ENCODE data around the gene CA9. TPM values are rescaled to one million over a fixed set of nuclear protein-coding genes. Genes with fewer than 3 reads are reported as not detected.

CA9 gene
- total RNA-seq, 2 experiments from 2014 or later: 0.21 to 0.85 TPM

- Mint-ChIP-seq H3K4me1 (no peaks in the 10 kb centered on the region), H3K9me3 (ENCODE audit: low read depth) (no peaks in the 10 kb centered on the region), H3K36me3 (peaks cover 62% of the 10 kb centered on the region), H3K27me3 (no peaks in the 10 kb centered on the region), H3K4me3 (no peak overlapping the region), H3K27ac (no peak overlapping the region)
- ATAC-seq (no peak), DNase-seq (no peak)
- CTCF ChIA-PET: interaction anchor here (1.0 to 4.5 kb wide), 2 partner anchors 9 to 23 kb away, joined by 4 to 16 read pairs; no protein-coding TSS in a partner anchor
Measured at GRCh38 chr9:35718721-35719511, 45.2 kb downstream of the CA9 start.

- Mint-ChIP-seq H3K4me1 (no peaks in the 10 kb centered on the region), H3K4me3 (no peak overlapping the region), H3K27ac (no peak overlapping the region), H3K9me3 (ENCODE audit: low read depth) (no peaks in the 10 kb centered on the region), H3K27me3 (no peaks in the 10 kb centered on the region), H3K36me3 (peaks cover 62% of the 10 kb centered on the region)
- DNase-seq: no peak
- no peak for ATAC-seq
- CTCF ChIA-PET: interaction anchor here (1.0 to 4.5 kb wide), 2 partner anchors 9 to 23 kb away, joined by 4 to 16 read pairs; no protein-coding TSS in a partner anchor
Measured at GRCh38 chr9:35719546-35719945, 45.8 kb downstream of the CA9 start.

- Mint-ChIP-seq H3K27ac (no peak overlapping the region), H3K27me3 (no peaks in the 10 kb centered on the region)
Measured at GRCh38 chr9:35723426-35723825, 49.7 kb downstream of the CA9 start.

GRCh38 chr9:35723908-35724307, 50.2 kb downstream of the CA9 start:
- H3K4me1 Mint-ChIP-seq: peaks cover 3% of the 10 kb centered on the region
- no peak overlapping the region for H3K4me3 Mint-ChIP-seq
- H3K27me3 Mint-ChIP-seq: no peaks in the 10 kb centered on the region
- DNase-seq: no peak
- H3K36me3 Mint-ChIP-seq: peaks cover 46% of the 10 kb centered on the region
- ATAC-seq: no peak
- no peaks in the 10 kb centered on the region for H3K9me3 Mint-ChIP-seq (ENCODE audit: low read depth)
- no peak overlapping the region for H3K27ac Mint-ChIP-seq
- CTCF ChIA-PET: no interaction called here

More at GRCh38 chr9:35723426-35723825, 49.7 kb downstream of the CA9 start:
- ATAC-seq (no peak), DNase-seq (no peak)
- no peak overlapping the region for H3K4me3 Mint-ChIP-seq
- H3K36me3 Mint-ChIP-seq: peaks cover 47% of the 10 kb centered on the region
- H3K9me3 Mint-ChIP-seq (ENCODE audit: low read depth): no peaks in the 10 kb centered on the region
- CTCF ChIA-PET: no interaction called here
- peaks cover 3% of the 10 kb centered on the region for H3K4me1 Mint-ChIP-seq

GRCh38 chr9:35725362-35725761, 51.6 kb downstream of the CA9 start:
- Mint-ChIP-seq H3K4me3 (no peak overlapping the region), H3K27ac (no peak overlapping the region), H3K4me1 (peaks cover 3% of the 10 kb centered on the region), H3K36me3 (peaks cover 37% of the 10 kb centered on the region), H3K9me3 (ENCODE audit: low read depth) (no peaks in the 10 kb centered on the region), H3K27me3 (no peaks in the 10 kb centered on the region)
- CTCF ChIA-PET: interaction anchor here (0.8 to 4.8 kb wide), 2 partner anchors 29 to 108 kb away, joined by 3 to 68 read pairs; no protein-coding TSS in a partner anchor
- ATAC-seq (no peak), DNase-seq (no peak)

- H3K36me3 Mint-ChIP-seq: peaks cover 30% of the 10 kb centered on the region
- H3K4me3 Mint-ChIP-seq: no peak overlapping the region
- peak; percentile 75 for DNase-seq
- H3K27ac Mint-ChIP-seq: no peak overlapping the region
- peaks cover 9% of the 10 kb centered on the region for H3K4me1 Mint-ChIP-seq
- CTCF ChIA-PET: interaction anchor here (1.0 to 7.3 kb wide), 15 partner anchors 9 to 116 kb away, joined by 3 to 68 read pairs (median 7); partner anchors contain the start of genes CCDC107, GBA2, RGP1 and RMRP
- ATAC-seq: peak; percentile 22
- H3K9me3 Mint-ChIP-seq (ENCODE audit: low read depth): no peaks in the 10 kb centered on the region
- H3K27me3 Mint-ChIP-seq: no peaks in the 10 kb centered on the region
Measured at GRCh38 chr9:35726931-35727330, 53.2 kb downstream of the CA9 start.

GRCh38 chr9:35727676-35728040, 53.9 kb downstream of the CA9 start:
- no peak overlapping the region for H3K4me3 Mint-ChIP-seq
- peaks cover 25% of the 10 kb centered on the region for H3K36me3 Mint-ChIP-seq
- CTCF ChIA-PET: interaction anchor here (0.7 to 7.3 kb wide), 24 partner anchors 8 to 157 kb away, joined by 3 to 68 read pairs (median 6); partner anchors contain the start of genes ARHGEF39, CCDC107, GBA2 and RGP1
- ATAC-seq (no peak), DNase-seq (peak; percentile 51)
- no peak overlapping the region for H3K27ac Mint-ChIP-seq
- H3K4me1 Mint-ChIP-seq: peaks cover 9% of the 10 kb centered on the region
- no peaks in the 10 kb centered on the region for H3K27me3 Mint-ChIP-seq
- no peaks in the 10 kb centered on the region for H3K9me3 Mint-ChIP-seq (ENCODE audit: low read depth)

- Mint-ChIP-seq H3K27me3 (no peaks in the 10 kb centered on the region), H3K36me3 (peaks cover 22% of the 10 kb centered on the region), H3K9me3 (ENCODE audit: low read depth) (no peaks in the 10 kb centered on the region), H3K27ac (no peak overlapping the region), H3K4me1 (peaks cover 13% of the 10 kb centered on the region), H3K4me3 (no peak overlapping the region)
- peak; percentile 1 for ATAC-seq
- CTCF ChIA-PET: interaction anchor here (0.7 to 7.3 kb wide), 24 partner anchors 7 to 744 kb away, joined by 3 to 68 read pairs (median 6); partner anchors contain the start of genes ARHGEF39, CCDC107, GBA2 and RGP1
- peak; percentile 91 for DNase-seq
Measured at GRCh38 chr9:35728041-35728971, 54.6 kb downstream of the CA9 start.

GRCh38 chr9:35729101-35729500, 55.4 kb downstream of the CA9 start:
- peaks cover 21% of the 10 kb centered on the region for H3K36me3 Mint-ChIP-seq
- DNase-seq (no peak), ATAC-seq (no peak)
- no peak overlapping the region for H3K27ac Mint-ChIP-seq
- peaks cover 20% of the 10 kb centered on the region for H3K4me1 Mint-ChIP-seq
- CTCF ChIA-PET: interaction anchor here (0.6 to 7.3 kb wide), 12 partner anchors 8 to 745 kb away, joined by 3 to 68 read pairs (median 17); partner anchors contain the start of genes CCDC107, GBA2, RGP1 and RMRP
- H3K27me3 Mint-ChIP-seq: no peaks in the 10 kb centered on the region
- H3K4me3 Mint-ChIP-seq: no peak overlapping the region
- H3K9me3 Mint-ChIP-seq (ENCODE audit: low read depth): no peaks in the 10 kb centered on the region

GRCh38 chr9:35729700-35730485, 56.2 kb downstream of the CA9 start:
- Mint-ChIP-seq H3K9me3 (ENCODE audit: low read depth) (no peaks in the 10 kb centered on the region), H3K27me3 (no peaks in the 10 kb centered on the region), H3K27ac (no peak overlapping the region), H3K4me3 (no peak overlapping the region), H3K4me1 (peaks cover 22% of the 10 kb centered on the region), H3K36me3 (peaks cover 14% of the 10 kb centered on the region)
- peak; percentile 75 for DNase-seq
- no peak for ATAC-seq
- CTCF ChIA-PET: interaction anchor here (0.6 to 11.1 kb wide), 17 partner anchors 9 to 746 kb away, joined by 3 to 150 read pairs (median 14); partner anchors contain the start of genes ARHGEF39, CCDC107, GBA2 and RGP1

- ATAC-seq (no peak), DNase-seq (no peak)
- no peak overlapping the region for H3K4me3 Mint-ChIP-seq
- peaks cover 23% of the 10 kb centered on the region for H3K4me1 Mint-ChIP-seq
- H3K36me3 Mint-ChIP-seq: peaks cover 13% of the 10 kb centered on the region
- no peak overlapping the region for H3K27ac Mint-ChIP-seq
- H3K9me3 Mint-ChIP-seq (ENCODE audit: low read depth): no peaks in the 10 kb centered on the region
- no peaks in the 10 kb centered on the region for H3K27me3 Mint-ChIP-seq
- CTCF ChIA-PET: interaction anchor here (0.7 to 11.1 kb wide), 13 partner anchors 9 to 114 kb away, joined by 3 to 150 read pairs (median 6); partner anchors contain the start of genes ARHGEF39, CCDC107, GBA2 and RGP1
Measured at GRCh38 chr9:35730486-35730854, 56.7 kb downstream of the CA9 start.

Data from activated CD8-positive, alpha-beta memory T cell treated with anti-CD3 and anti-CD28 coated beads, Interleukin-2, amount 10 ng/mL, durations not matched to agents 7 days and 5 days (primary cell).